Measurements from ENCODE around the gene PRKG1. TPM values are rescaled to one million over a fixed set of nuclear protein-coding genes. Genes with fewer than 3 reads are reported as not detected.

PRKG1 gene
- total RNA-seq, 1 donor from 2014 or later: not detected

DNA sequence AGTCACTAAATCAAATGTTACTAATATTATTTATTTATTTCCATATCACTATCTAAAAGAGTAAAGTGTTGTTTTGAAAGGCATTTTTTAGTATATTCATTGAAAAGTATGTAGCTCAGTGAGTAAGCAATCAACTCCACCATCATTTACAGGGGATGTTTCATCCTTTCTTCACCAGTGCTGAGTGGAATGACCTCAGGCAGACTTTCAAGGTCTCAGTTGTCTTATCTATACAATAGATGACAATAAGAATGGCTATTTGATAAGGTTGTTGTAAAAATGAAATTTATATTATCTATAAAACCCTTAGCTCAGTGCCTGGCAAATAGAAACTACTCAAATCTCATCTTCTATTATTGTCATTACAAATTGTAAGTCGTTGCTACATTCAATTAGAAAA, 829.4 kb downstream of the PRKG1 start:
- intact Hi-C loops (cut with micrococcal nuclease): no loop called here

DNA sequence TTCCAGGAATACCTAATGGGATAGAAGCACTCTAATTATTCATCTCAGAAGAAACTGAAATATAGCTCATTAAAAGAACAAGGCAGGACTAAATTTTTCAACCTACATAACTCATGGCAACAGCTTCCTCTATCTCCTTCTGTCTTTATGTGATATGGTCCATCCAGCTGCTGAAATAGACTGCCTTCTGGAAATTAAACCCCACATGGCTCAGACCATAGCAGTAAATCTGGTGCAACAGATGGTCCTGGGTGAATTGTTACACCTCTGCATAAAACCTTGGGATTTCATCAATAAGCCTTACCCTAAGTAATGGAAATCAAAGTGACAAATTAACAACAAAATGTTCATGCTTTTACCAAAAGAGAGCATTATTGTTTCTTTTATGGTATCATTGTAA, 830.7 kb downstream of the PRKG1 start:
- intact Hi-C loops (cut with micrococcal nuclease): no loop called here

DNA sequence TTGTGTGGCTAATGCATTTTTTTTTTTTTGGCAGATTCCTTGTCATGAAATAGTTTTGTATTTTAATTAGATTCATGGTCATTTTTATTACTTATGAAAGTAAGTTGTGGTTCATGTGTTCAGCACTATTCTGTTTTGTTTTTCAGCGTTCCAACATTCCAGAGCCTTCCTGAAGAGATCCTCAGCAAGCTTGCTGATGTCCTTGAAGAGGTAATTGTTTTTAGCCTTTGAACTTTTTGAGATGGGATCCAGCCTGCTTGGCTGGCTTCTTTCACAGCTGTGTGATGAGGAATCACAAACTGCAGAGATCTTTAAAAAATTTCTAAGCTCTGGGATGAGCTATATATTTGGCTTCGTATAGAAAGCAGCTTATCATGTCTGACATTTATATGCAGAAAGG, 833.1 kb downstream of the PRKG1 start:
- intact Hi-C loops (cut with micrococcal nuclease): no loop called here

DNA sequence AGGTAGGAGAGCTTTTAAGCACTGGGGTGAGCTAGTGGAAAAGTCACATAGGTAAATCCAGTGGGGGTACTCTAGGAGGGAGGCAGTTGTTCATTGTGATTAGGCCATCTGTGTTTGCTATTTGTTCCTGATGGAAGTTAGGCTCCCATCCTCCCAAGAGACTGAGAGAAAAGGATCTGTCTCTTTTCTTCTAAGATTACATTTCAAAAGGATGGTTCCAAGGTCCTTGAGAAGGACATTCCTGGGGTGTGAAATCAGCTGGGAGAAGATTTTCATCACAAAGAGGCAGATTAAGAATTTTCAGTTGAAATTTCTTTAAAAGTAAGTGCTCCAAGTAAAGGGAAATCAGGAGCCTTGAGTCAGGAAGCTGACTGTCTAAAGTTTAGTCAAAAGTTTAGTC, 835.9 kb downstream of the PRKG1 start:
- intact Hi-C loops (cut with micrococcal nuclease): no loop called here

DNA sequence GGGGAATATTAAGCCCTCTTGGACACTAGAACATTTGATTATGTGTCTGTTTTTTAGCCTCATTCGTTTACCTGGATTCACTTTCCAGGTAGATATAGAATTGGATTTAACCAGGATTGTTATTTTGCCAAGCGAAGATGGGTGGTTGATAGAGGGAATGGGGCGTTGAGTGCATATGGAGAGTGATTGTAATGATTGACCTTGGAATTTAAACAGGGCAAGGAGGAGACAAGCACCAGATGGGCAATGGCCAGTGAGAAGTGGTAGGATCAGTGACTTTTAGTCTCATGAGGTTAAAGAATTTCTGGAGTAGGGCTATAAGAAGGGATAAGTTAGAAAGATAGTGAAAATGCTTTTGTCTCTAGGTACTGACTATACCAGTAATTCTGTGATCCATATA, 836.3 kb downstream of the PRKG1 start:
- intact Hi-C loops (cut with micrococcal nuclease): no loop called here

DNA sequence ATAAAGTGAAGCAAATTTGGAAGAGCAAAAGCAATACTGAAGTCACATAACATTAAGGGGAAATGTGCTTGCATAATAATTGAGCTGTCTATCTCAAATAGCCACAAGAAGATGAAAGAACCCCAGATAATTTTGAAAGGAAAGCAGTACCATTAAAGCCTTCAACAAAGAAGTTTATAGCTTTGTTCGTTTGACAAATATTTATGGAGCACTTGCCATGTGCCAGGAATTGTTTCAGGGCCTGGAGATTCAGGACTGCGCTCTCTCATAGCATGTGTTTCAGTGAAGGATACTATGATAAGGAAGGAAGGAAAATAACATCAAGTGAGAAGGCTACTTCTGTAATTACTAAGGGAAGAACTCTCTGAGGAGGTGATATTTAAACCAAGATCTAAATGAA, 837.4 kb downstream of the PRKG1 start:
- intact Hi-C loops (cut with micrococcal nuclease): no loop called here

DNA sequence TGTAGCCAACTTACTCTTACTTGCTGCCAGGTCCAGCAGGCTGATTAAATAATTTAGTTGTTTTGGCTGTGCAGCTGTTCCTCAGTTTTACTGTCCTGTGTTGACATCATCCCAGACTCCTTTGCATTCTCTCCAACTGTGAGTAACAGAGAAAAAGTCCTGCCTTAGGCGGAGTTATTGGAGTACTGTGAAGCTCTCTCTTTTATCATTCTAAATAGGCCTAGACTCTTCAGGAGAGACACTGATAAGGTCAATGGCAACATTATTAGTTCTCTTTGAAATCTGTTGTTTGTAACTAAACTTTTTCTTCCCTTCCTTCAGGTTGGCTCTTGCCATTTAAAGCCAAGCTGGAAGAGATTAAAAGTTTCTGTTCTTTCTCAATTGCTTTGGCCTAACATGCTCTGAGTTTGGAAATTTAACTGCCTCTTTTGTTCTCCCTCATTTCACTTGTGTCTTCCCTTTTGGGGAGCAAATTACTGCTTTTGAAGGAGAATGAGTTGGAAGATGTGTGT, 840.8 kb downstream of the PRKG1 start:
- intact Hi-C loops (cut with micrococcal nuclease): no loop called here

DNA sequence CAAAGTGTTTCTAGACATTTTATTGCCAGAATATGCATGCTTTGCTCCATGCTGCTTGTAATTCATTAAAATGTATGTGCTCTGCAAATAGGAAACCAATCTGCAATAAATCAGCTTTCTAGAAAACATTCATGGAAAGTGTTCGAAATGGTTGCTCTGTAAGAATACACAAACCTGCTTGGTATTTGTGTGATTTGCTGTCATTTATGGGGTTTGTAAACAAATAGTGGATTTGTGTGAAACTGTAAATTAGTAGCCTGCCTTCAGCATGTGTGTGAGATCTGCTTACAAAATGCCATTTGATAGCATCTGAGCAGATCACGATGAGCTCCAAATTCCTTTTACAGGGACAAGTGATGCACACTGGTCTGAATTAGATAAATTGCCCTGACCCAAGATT, 844.2 kb downstream of the PRKG1 start:
- intact Hi-C loops (cut with micrococcal nuclease): no loop called here

DNA sequence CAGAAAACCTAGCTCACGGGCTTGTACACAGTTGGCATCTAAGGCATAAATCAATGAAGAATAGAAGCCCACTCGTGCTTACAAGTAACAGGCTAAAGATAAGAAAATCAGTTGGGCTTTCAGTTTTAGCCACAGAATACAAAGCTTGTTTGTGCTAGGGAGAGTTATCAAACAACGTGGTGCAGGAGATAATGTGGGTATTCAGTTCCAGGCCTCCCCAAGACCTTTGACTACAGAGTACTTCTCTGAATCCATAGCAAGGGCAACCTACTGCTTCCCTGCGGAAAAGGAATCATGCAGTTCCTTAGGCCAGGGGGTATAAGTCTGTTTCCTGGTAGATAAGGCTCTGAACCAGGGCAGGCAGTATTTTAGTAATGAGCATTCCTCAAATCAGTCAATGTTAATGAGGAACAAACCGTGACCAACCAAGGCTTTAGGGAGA, 844.6 kb downstream of the PRKG1 start:
- intact Hi-C loops (cut with micrococcal nuclease): no loop called here

DNA sequence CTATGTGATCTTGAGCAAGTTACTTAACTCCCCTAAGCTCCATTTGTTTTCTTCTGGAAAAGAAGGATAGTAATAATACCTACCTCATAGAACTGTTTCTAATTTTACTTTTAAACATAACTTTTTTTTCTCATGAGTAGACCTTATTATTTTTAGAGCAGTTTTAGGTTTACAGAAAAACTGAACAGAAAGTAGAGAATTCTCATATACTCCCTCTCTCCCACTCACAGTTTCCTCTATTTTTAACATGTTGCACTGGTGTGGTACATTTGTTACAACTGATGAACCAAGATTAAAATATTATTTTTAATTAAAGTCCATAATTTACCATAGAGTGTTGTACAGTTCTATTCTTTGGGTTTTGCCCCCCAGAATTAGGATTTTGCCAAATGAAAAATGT, 846.4 kb downstream of the PRKG1 start:
- intact Hi-C loops (cut with micrococcal nuclease): no loop called here

DNA sequence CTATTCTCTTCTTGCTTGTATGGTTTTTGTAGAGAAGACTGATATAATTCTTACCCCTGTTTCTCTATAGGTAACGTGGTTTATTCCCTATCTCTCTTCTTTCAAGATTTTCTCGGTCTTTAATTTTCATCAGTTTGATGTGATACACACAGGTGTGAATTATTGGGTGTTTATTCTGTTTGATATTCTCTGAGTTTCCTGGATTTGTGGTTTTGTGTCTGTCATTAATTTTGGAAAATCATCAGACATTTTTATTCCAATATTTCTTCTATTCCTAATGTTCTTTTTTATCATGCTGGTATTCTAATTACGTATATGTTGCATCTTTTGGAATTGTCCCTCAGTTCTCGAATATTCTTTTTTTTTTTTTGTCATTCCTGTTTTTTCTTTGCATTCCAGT, 850.1 kb downstream of the PRKG1 start:
- intact Hi-C loops (cut with micrococcal nuclease): no loop called here

DNA sequence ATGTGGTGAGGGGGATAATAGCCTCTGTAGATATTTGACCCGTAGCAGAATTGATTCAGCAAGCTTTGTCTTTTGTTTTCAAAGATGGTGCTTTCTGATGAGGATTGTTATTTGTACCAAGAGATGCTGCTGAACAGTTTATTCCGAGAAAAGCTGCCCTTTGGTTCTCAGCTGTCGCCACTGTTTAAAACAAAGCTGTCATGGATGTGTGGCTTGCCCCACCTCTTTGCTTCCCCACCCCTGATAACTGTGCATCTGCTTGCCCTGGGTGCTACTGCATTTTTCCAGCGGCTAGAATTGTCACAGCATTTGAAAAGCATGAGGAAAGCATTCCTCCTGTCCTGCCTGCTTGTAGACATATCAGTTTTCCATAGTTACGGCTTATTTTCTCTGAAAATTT, 852.0 kb downstream of the PRKG1 start:
- intact Hi-C loops (cut with micrococcal nuclease): no loop called here

DNA sequence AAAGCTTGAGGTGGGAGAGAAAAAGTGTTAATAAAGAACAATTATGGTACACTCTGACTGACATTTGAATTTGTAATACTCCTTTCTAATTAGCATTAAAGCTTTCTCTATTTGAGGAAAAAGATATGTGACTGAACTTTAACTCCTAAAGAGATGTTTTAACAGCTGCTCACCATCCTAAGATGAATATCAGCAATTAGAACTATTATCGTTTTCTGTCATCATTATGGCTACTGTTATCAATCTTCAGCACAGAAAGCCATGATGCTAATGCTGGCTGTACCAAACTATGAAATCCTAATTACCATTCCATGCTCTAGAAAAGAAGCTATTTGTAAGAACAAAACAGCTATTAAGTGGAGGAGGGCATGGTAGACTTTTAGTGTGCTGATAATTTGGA, 853.9 kb downstream of the PRKG1 start:
- intact Hi-C loops (cut with micrococcal nuclease): no loop called here

DNA sequence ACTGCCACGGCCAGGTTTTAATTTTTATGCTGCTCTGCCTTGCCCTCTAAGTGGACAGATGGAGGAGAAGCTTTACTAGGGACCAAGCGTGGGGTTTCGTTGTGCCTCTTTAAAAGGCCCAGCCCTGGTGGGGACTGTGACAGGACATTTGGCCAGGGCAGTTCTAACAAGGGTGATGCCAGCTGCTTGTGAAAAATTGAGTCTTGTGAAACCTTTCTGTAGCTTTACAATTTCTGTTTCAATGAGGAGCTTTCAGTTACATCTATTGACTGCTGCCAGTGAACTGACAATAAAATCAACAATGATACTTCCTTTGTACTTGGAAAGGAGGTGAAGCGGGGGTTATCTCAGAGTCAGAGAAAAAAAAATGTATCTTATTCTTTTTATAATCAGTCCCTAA, 858.2 kb downstream of the PRKG1 start:
- intact Hi-C loops (cut with micrococcal nuclease): no loop called here

DNA sequence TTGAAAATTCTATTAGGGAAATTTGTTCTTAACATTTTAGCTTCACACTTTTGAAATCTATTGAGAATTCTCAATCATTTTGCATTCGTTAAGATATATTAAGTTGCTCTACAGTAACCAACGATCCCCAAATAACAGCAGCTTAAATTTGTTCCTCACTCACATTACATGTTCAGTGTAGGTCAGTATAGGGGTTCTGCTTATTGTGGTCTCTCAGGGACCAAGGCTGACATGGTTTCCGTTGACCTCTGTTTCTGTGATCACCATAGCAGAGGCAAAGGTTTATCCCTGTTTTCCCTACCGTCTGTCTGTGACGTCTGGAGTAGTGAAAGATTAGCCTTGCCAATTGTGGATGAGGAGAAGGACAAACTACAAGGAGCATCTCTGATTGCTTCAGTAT, 860.1 kb downstream of the PRKG1 start:
- intact Hi-C loops (cut with micrococcal nuclease): no loop called here

DNA sequence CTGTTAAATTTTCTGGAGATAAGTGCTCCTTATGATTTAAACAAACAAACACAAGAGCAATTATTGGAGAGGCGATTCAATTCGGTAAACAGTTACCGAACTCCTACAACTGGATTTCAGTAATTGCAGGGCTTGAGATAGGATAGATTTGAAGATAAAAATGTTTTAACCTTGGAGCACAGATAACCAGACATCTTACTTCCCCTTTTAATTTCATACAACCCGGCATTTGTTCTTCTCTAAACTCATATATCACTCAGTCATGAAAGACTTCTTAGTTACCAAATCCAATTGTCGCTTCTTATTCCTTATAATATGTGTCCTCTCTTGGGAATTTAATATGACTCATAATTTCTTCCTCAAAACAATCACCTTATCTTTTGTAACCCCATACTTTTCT, 861.1 kb downstream of the PRKG1 start:
- intact Hi-C loops (cut with micrococcal nuclease): no loop called here

DNA sequence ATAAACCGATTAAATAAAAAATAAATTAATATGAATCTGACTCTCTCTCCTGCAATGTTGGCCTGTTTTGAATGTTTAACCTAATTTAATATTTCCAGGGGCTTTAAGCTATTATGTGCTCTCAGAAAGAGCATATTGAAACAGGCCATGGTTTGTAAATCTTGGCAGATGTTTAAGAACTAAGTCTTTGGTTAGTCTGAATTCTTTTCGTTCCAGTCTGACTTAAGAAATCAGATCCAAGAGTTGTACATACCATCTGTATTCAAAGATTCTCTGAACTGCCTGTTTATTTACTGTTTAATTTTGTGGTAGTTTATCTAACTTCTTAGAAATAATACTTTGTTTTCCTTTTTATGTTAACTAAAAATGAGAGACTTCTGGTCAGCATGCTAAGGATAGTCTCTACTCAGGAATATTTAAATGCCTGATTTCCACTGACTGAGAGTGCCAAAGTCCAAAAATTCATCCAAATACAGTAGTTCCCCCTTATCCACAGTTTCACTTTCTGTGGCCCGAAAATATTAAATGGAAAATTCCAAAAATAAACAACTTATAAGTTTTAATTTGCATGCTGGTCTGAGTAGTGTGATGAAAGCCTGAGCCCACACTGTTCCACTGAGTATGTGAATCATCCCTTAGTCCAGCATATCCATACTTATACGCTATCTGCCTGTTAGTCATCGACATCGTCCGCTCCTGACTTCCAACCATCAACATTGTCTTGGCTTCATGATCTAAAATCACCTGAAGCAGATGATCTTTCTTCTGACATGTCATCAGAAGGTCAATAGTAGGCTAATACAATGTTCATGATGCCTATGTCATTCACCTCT, 863.2 kb downstream of the PRKG1 start:
- intact Hi-C loops (cut with micrococcal nuclease): no loop called here

DNA sequence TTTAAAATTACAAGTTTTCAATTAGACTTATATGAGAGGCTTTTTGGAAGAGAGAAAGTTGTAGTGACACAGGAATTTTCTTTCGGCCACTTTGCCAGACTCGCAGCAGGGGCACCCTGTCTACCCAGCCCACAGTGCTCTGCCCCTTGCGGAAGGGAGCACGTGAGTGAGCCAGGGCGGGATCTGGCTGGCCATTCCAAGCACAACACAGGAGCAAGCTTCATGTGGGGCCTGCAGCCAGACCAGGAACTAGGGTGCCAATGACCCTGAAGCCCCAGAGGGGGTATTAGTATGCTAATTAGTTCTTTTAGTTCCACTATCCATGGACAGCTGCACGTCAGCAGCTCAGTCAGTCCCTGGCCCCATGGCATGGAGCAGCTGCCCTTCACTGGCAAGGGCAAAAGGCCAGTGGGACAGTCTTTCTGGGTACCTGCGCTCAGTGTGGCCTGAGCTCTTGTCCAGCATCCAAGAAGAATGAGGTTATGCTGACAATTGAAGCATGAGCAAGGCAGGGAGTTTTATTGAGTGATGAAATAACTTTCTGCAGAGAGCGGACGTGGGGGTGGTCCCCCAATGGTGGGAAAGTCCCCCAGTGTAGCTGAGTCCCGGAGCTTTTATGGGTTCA, 876.2 kb downstream of the PRKG1 start:
- intact Hi-C loops (cut with micrococcal nuclease): loop anchor here (10.0 kb wide), 1 partner anchor 264 kb away; no protein-coding TSS in a partner anchor

DNA sequence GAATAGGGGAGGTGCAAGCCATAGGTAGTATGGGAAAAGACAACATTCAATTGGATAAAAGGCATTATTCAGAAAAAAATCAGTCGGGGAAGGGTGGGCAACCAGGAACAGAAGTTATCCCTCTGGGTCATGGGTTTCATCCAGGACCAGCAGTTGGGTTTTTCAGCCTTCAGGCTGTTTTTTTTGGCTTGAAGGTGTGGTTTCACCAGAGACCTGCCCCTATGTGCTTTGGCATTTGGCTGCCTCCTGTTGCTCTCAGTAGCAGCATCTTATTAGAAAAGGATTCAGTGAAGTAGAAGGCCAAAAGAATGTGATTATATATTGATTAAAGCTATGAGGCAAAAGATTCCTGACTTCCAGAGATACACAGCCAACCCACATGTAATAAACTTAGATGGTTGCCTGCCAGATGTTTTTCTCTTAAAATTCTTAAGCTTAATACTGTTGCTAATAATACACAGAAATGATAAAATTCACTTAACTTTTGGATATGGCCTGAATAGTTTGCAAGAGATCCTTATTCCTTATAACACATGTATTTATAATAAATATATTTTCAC, 876.8 kb downstream of the PRKG1 start:
- intact Hi-C loops (cut with micrococcal nuclease): loop anchor here (10.0 kb wide), 1 partner anchor 264 kb away; no protein-coding TSS in a partner anchor

DNA sequence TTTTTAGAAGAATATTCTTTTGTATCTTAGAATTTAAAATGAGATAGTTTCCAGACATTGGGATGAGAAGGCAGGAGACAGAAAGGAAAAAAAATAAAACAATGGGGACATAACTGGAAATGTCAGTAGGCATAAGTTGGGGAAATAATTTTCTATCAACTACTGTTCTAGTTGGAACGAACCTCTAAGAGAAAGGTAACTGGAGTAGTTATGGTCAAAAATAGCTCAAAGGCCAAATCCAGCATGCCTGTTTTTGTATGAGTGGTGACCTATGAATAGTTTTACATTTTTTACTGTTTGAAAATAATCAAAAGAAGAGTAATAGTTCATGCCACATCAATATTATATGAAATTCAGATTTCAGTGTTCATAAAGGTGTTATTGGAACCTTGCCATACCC, 877.3 kb downstream of the PRKG1 start:
- intact Hi-C loops (cut with micrococcal nuclease): loop anchor here (10.0 kb wide), 1 partner anchor 263 kb away; no protein-coding TSS in a partner anchor

DNA sequence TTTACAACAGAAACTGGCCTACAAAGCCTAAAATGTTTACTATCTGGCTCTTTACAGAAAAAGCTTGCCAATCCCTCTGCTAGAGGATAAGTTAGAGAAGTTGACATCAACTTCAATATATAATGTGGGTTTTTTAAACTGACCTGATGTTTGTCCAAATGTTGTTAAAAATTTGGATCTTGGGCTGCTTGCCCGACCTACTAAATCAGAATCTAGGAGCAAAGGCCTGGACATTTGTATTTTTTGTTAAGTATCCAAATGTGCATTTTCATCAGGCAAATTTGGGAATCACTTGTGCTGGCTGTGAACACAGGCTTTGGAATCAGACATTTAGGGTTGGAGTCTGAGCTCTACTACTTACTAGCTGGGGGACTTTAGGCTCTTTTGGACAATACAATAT, 877.8 kb downstream of the PRKG1 start:
- intact Hi-C loops (cut with micrococcal nuclease): loop anchor here (10.0 kb wide), 1 partner anchor 263 kb away; no protein-coding TSS in a partner anchor

DNA sequence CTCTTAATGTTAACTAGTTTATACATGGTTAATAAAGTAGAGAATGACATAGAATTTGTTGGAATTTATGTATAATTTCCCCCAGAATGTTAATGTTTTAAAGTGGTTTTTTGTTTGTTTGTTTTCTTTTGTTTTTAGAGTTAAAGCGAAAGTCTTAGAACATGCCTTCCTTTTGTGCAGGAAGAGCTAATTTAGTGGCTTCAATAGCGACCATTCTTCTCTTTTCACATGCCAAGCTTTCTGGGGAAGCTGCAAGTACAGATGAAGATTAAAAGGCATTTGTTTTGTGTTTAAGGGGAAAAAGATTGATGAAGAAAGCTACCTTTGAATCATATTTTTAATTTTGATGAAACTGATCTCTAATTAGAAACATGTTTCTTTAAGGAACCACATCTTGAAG, 881.4 kb downstream of the PRKG1 start:
- intact Hi-C loops (cut with micrococcal nuclease): loop anchor here (10.0 kb wide), 1 partner anchor 259 kb away; no protein-coding TSS in a partner anchor
